Stimulated activated naive CD8-positive, alpha-beta T cell treated with anti-CD3 and anti-CD28 coated beads, Interleukin-15, amount 100 ng/mL, for 72 hours (primary cell): ENCODE data around the gene ALK.

Experiments used
- ATAC-seq: fragments of 150-1000 bp; cut with Tn5 transposase; 2 replicates; pipeline ENCODE4 v1.10.0; 2021; ENCODE audit warnings: mild to moderate bottlenecking, moderate library complexity
- DNase-seq, 2 donors: peaks; one replicate each; pipeline ENCODE4 v3.0.0; 2021 to 2022
- H3K27ac Mint-ChIP-seq, 2 donors: one replicate each; pipeline ENCODE4 v1.8.0; 2022; ENCODE audit warnings: mild to moderate bottlenecking in 2 of 2, mixed read lengths in 2 of 2, moderate library complexity in 2 of 2
- H3K27me3 Mint-ChIP-seq: one replicate; pipeline ENCODE4 v1.8.0; 2022; ENCODE audit warnings: mixed read lengths
- H3K4me1 Mint-ChIP-seq: one replicate; pipeline ENCODE4 v1.8.0; 2022; ENCODE audit warnings: mild to moderate bottlenecking, mixed read lengths
- H3K4me3 Mint-ChIP-seq, 2 donors: one replicate each; pipeline ENCODE4 v1.8.0; 2022; ENCODE audit warnings: mild to moderate bottlenecking in 2 of 2, mixed read lengths in 2 of 2, moderate library complexity in 1 of 2
- H3K9me3 Mint-ChIP-seq, 2 donors: one replicate each; pipeline ENCODE4 v1.8.0; 2022; ENCODE audit warnings: mixed read lengths in 2 of 2

Gene ALK

DNA sequence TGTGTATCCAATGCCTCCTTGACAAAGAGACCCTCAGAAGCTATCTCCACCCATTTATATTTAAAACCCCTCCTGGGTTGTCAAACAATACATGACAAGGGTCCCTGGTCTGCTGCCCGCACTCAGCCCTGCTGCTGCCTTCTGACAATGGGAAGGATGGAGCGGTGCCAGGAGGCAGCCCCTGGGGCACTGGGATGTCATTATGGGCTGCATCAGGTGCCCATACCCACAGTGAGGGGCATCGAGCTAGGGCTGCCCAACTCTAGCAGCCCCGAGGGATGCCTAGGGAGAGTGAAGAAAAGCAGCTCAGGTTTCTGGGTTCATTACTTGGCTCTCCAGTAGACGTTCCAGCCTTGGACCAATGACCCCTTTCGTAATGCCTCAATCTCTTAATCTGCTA lies 301.7 kb downstream of the ALK start:
- no peak for ATAC-seq
- Mint-ChIP-seq H3K9me3 (no peaks in the 10 kb centered on the region), H3K4me1 (no peaks in the 10 kb centered on the region), H3K27me3 (no peaks in the 10 kb centered on the region), H3K27ac (peak overlapping the region in 1 of 2 donors; percentile 74), H3K4me3 (no peak overlapping the region)
- no peak for DNase-seq

DNA sequence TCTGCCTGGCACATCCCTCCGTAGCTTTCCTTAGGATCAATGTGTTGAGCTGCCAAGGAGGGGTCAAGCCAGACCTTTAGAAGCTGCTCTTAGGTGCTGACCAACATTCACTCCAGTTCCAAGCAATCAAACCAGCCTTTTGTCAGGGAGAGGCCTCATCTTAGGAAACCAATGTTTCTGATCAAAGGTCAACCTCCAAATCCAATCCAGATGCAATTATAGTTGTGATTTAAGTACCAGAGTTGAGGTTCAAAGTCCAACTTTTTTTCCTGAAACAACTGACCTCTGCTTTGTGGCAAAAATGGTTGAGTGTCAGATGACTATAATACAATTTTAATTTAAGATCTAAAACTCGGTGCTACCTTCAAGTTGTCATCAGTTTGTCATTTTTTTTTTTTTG lies 303.4 kb downstream of the ALK start:
- H3K27me3 Mint-ChIP-seq = peaks cover 14% of the 10 kb centered on the region
- no peak for DNase-seq

DNA sequence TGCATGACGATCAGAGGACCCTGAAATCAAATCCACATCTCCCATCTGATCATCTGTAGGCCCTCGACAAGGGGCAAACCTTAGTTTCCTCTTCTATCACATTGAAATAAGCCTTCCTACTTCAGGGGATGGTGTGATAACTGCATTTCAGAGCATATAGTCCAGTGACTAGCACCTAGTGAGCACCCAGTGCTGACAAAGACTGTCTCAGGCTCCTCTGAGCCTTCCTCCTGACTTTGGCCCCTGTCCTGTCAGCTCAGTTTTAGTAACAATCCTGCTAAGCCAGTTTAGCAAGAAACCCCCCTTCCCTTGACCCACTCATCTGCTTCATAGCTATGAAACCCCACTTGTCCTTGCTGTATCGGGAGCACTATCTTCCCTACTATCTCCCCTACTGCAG lies 304.0 kb downstream of the ALK start:
- Mint-ChIP-seq H3K4me3 (no peak overlapping the region), H3K27me3 (peaks cover 14% of the 10 kb centered on the region), H3K27ac (no peak overlapping the region), H3K9me3 (no peaks in the 10 kb centered on the region), H3K4me1 (no peaks in the 10 kb centered on the region)
- DNase-seq = no peak
- ATAC-seq = no peak

More for the DNA sequence above, 303.4 kb downstream of the ALK start:
- Mint-ChIP-seq H3K27ac (no peak overlapping the region), H3K9me3 (no peaks in the 10 kb centered on the region), H3K4me3 (no peak overlapping the region), H3K4me1 (no peaks in the 10 kb centered on the region)
- no peak for ATAC-seq

DNA sequence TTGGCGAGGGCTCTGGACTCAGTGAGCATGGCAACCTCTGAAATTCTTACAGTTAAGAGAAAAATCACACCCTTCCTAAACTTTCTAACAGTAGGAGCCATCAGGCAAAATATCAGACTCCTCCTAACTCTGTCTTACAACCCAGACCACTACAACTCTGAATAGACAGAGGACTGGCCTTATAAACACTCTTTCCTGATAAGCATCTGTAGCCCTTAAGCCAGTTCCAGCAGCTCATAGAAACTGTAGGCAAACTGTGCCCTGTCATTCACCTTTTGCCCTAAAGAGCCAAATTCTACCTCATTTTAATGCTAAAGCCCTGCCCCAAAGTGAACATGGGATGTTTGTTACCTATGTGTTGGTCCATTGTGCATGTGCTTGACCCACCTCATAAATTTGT lies 304.8 kb downstream of the ALK start:
- Mint-ChIP-seq H3K4me1 (no peaks in the 10 kb centered on the region), H3K27ac (no peak overlapping the region), H3K27me3 (peaks cover 14% of the 10 kb centered on the region), H3K4me3 (no peak overlapping the region), H3K9me3 (no peaks in the 10 kb centered on the region)
- DNase-seq = no peak
- no peak for ATAC-seq

DNA sequence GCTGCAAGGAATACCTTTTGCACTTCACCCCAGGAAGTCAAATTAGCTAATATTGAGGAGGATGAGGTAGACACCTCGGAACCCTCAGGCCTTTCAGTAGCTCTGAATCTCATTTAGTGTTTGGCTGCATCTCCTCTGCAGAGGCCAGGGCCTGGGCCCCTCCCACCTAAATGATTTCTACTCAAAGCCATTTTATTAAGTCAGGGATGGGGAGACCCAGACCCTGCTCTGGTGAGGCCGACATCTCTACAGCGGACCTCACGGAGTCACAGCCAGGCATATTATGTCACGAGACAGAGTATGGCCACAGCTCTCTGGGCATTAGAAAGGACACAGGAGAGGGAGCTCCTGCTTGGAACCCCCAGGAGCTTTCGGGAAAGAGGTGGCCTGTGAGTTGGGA lies 305.5 kb downstream of the ALK start:
- H3K4me3 Mint-ChIP-seq = no peak overlapping the region
- no peak for ATAC-seq
- H3K27me3 Mint-ChIP-seq = peaks cover 14% of the 10 kb centered on the region

DNA sequence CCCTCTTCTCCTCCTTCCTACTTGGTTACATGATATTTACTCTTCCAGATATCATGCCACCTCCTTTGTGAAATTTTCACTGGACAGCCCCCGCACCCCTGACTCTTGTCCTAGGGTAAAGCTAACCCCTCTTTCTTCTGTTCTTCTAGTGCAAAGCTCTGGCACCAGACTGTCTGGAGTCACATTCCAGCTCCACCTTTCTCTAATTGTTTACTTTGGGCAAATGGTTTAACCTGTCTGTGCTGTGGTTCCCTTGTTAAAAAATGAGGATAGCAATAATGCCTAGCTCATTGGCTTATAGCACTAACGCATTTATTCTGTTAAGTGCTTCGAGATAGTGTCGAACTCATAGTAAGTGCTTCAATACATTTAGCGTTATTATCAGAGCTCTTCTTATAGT lies 306.2 kb downstream of the ALK start:
- Mint-ChIP-seq H3K9me3 (no peaks in the 10 kb centered on the region), H3K27me3 (peaks cover 14% of the 10 kb centered on the region), H3K4me1 (no peaks in the 10 kb centered on the region), H3K27ac (no peak overlapping the region), H3K4me3 (no peak overlapping the region)
- no peak for DNase-seq
- ATAC-seq = no peak

More for the DNA sequence above, 305.5 kb downstream of the ALK start:
- no peak for DNase-seq
- Mint-ChIP-seq H3K4me1 (no peaks in the 10 kb centered on the region), H3K27ac (peak overlapping the region in 1 of 2 donors; percentile 11), H3K9me3 (no peaks in the 10 kb centered on the region)

DNA sequence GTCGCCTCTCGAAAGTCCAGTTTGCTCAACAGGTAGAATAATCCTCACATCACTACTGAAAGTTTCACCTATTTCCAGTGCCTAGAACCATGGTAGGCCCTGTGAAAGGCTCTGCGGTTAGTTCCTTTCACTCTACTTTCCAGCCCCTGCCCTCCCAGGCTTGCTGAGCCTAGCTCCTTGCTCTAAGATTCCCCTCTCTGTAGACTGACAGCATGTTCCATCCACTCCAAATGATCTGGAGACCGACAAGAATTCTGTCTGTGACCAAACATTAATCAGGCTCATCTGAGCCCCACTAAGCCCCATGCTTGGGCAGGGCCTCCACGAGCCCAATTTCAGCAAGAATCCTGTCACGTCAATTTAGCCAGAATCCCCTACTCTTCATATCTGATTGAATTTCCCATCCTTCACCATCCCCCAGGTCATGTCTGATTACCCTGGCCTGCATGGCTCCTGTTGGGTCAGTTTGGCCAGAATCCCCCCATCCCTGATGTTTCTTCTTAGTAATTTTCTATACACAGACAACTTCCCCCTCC lies 307.0 kb downstream of the ALK start:
- Mint-ChIP-seq H3K9me3 (no peaks in the 10 kb centered on the region), H3K27ac (no peak overlapping the region), H3K27me3 (peaks cover 14% of the 10 kb centered on the region), H3K4me3 (no peak overlapping the region), H3K4me1 (no peaks in the 10 kb centered on the region)
- ATAC-seq (no peak), DNase-seq (no peak)

DNA sequence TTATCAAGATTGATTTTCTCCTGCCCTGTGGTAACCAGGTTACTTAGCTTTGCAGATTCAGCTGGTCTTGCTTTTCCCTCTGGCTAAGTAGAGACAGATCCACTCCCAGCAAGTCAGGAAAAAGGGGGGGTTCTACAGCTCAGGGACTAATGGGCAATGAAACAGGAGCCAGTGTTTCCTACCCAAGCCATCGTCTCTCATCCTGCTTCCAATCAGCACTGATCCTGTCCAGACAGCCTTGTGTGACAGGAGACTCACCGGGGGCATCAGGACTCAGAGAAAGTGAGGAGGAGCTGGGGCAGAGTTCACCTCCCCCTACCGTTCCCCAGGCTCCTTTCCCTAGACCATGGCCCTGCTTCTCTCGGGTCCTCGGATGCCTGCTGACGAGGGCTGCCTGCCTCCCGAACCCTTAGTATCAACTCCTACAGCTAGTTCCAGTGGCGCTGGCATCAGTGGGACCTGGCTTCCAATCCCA lies 307.6 kb downstream of the ALK start:
- ATAC-seq (no peak), DNase-seq (no peak)
- Mint-ChIP-seq H3K9me3 (no peaks in the 10 kb centered on the region), H3K27me3 (peaks cover 14% of the 10 kb centered on the region), H3K4me3 (no peak overlapping the region), H3K27ac (no peak overlapping the region), H3K4me1 (no peaks in the 10 kb centered on the region)

DNA sequence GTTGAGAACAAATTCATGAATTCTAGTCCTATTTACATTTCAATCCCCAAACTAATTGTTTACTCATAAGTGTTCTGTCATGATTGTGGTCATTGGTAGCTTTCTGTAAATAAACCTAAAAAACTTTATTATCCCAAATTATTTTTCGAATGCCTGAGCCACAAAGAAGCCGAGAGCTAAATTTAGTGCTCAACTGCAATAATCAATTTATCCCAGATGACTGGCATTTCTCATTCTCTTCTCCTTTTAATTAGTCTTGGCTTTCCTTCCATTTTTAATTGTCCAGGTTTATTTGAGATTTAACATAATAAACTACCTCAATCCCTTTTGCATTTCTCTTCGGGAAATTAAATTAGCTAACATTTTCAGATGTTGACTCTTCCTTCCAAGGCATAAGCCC lies 308.3 kb downstream of the ALK start:
- Mint-ChIP-seq H3K4me1 (no peaks in the 10 kb centered on the region), H3K27me3 (peaks cover 21% of the 10 kb centered on the region), H3K4me3 (no peak overlapping the region), H3K9me3 (no peaks in the 10 kb centered on the region), H3K27ac (no peak overlapping the region)
- no peak for DNase-seq
- no peak for ATAC-seq

DNA sequence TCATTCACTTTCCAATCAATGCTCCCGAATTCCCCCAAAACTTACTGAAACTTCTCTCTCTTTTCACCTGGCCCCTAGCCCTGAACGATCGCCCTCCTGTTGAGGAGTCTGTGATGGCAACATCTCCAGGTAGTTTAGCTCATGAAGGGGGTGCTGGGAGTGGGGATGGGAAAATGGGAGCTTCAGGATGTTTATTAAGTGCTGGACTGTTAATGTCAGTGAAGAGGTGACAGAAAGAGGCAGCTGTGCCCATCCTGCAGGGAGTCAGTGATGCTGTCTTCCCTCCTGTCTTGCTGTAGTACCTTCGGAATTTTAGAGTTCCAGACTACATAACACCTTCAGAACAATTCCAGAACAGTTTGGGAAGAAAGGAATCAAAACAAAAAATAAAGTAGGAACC lies 308.8 kb downstream of the ALK start:
- Mint-ChIP-seq H3K9me3 (no peaks in the 10 kb centered on the region), H3K4me3 (no peak overlapping the region), H3K4me1 (no peaks in the 10 kb centered on the region), H3K27ac (no peak overlapping the region), H3K27me3 (peaks cover 23% of the 10 kb centered on the region)
- DNase-seq = no peak
- no peak for ATAC-seq

DNA sequence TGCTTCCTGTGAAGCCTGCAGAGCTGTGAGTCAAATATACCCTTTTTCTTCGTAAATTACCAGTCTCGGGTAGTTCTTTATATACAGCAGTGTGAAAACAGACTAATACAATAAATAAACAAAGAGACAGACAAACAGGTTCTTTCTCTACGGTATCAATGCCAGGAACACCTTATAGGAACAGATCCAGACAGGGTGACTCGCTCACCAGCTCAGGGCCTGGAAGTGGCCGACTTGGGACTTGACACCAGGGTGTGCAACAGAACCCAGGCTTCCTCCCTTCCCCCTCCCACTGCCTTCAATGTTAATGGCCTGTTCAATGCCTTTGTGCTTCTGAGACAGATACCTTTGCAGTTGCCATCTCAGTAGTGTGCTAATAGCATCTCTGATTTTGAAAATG lies 309.5 kb downstream of the ALK start:
- Mint-ChIP-seq H3K27me3 (peaks cover 23% of the 10 kb centered on the region), H3K4me3 (no peak overlapping the region), H3K4me1 (no peaks in the 10 kb centered on the region), H3K27ac (no peak overlapping the region), H3K9me3 (no peaks in the 10 kb centered on the region)
- ATAC-seq (no peak), DNase-seq (no peak)

DNA sequence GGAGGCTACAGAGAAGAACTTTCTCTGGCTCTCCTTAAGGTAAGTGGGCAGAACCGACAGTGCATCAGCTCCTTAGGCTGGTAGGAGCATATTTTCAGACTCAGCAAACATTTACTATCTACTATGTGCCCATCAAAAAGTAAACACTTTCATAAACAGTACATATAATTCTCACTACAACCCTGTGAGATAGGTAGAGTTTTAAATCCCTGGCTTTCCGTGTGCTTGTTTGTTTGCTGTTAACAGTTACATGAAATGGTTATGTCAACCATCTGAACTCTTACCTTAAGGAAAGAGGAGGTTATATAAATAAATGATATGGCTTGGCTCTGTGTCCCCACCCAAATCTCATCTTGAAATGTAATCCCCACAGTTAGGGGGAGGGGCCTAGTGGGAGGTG lies 310.1 kb downstream of the ALK start:
- peaks cover 23% of the 10 kb centered on the region for H3K27me3 Mint-ChIP-seq
- no peak for DNase-seq
- peak overlapping the region in 1 of 2 donors; percentile 28 for H3K27ac Mint-ChIP-seq

DNA sequence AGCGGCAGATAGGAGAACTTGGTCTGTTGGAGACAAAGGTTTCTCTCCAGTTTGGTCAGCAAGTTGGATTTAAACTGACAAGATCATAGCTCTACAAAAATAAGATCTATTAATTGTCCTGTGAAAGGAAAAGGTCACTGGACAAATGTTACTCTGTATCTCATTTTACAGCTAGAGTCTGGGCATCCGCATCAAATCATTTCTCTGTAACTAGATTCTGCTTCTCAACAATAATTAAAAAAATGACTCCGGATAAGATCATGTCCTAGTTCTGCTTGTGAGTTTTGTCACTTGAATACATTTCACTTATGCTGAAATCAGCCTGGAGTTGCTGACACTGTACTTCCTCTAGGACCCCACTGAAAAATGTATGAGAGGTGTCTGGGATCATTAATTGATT lies 310.8 kb downstream of the ALK start:
- no peak for DNase-seq
- Mint-ChIP-seq H3K27me3 (peaks cover 23% of the 10 kb centered on the region), H3K9me3 (no peaks in the 10 kb centered on the region), H3K27ac (no peak overlapping the region), H3K4me3 (no peak overlapping the region), H3K4me1 (no peaks in the 10 kb centered on the region)
- no peak for ATAC-seq

More for the DNA sequence above, 310.1 kb downstream of the ALK start:
- Mint-ChIP-seq H3K4me1 (no peaks in the 10 kb centered on the region), H3K4me3 (no peak overlapping the region), H3K9me3 (no peaks in the 10 kb centered on the region)
- ATAC-seq = no peak

DNA sequence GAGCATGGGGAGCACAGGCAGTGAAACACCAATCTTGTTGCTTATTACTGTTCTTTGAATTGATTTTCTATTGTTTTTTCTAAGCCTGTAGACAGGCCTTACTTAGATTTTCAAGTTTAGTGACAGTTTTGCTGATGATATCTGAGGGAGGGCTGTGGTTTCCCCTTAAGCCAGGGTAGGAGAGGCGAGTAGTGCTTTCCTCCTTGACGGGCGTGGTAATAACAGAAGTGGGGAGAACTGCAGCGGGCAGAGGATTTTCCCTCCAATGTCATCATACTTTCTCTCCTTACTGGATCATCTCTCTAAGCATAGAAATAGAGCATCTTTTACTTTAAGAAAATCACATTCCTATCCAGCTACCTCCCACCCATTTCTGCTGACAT lies 314.4 kb downstream of the ALK start:
- ATAC-seq (peak; percentile 59), DNase-seq (no peak)
- H3K4me1 Mint-ChIP-seq = no peaks in the 10 kb centered on the region
- H3K4me3 Mint-ChIP-seq = no peak overlapping the region
- H3K27ac Mint-ChIP-seq = no peak overlapping the region
- no peaks in the 10 kb centered on the region for H3K9me3 Mint-ChIP-seq
- peaks cover 9% of the 10 kb centered on the region for H3K27me3 Mint-ChIP-seq

DNA sequence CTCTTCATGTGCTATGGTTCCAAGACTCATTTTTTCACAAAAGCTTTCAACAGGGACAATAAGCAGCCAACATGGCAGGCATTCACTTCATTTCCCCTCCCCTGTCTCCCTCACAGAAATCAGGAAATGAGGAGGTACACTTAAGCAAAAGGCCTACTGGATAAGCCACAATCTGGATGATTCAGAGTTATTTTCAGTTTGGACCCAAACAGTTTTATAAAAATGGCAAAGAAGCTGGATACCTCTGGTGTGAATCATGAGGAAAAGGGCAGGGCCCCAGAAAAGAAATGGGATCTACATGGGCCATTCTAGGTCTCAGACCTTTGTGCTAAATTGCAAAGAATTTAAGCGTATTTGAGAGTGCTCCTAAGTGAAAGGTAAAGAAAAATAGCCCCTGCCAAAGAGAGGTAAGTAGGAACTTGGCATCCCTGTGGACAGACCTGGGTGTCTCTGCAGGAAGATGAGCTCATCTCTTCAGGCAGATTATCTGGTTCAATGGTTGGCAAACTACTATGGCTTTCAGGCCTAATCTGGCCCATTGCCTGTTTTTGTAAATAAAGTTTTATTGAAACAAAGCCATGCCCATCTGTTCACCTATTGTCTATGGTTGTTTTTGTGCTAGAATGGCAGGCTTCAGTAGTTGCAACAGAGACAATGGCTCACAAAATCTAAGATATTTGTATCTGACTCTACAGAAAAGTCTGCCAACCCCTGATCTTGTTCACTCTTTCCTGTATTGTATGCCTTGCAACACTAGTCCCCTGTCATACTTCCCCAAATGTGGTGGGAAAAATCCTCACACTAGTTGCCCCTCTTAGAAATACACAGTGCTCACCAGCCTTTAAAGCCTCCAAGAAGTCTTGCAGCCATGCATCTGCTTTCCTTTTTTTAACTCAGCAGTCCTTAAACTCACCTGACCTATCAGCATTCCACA lies 315.0 kb downstream of the ALK start:
- Mint-ChIP-seq H3K27ac (no peak overlapping the region), H3K4me1 (no peaks in the 10 kb centered on the region), H3K4me3 (no peak overlapping the region), H3K9me3 (no peaks in the 10 kb centered on the region), H3K27me3 (peaks cover 9% of the 10 kb centered on the region)
- DNase-seq (no peak), ATAC-seq (no peak)

DNA sequence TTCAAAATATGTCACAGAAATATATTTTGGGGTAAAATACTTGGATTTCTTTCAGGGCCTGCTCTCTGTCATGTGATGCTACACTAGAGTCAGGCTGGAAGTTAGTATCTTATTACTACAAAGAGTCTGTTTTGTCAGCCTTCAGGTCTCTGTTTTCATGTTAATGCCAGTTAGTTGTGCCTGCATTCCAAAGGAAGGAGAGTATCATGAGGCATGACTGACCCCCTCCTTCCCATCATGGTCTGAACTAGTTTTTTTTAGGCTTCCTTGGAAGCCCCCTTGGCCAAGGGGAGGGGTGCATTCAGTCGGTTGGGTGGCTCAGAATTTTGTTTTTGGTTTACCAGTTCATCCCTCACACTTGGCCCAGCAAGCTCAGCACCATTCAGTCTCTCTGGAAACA lies 318.0 kb downstream of the ALK start:
- H3K4me3 Mint-ChIP-seq = no peak overlapping the region
- peaks cover 5% of the 10 kb centered on the region for H3K27me3 Mint-ChIP-seq
- DNase-seq (no peak), ATAC-seq (no peak)
- H3K9me3 Mint-ChIP-seq = no peaks in the 10 kb centered on the region
- no peak overlapping the region for H3K27ac Mint-ChIP-seq
- H3K4me1 Mint-ChIP-seq = no peaks in the 10 kb centered on the region
